Stromal cell of bone marrow (primary cell): ENCODE data around the gene CLASP1.
"Not testable (repeated sequence)": the region's sequence is repeated elsewhere in the genome, so short reads cannot be mapped to it uniquely, and the experiment has no call there.

Experiments
- DNase-seq: peaks from one replicate; pipeline ENCODE4 v3.0.0-alpha.2; 2012; ENCODE audit warnings: low read depth

CLASP1 gene

DNA sequence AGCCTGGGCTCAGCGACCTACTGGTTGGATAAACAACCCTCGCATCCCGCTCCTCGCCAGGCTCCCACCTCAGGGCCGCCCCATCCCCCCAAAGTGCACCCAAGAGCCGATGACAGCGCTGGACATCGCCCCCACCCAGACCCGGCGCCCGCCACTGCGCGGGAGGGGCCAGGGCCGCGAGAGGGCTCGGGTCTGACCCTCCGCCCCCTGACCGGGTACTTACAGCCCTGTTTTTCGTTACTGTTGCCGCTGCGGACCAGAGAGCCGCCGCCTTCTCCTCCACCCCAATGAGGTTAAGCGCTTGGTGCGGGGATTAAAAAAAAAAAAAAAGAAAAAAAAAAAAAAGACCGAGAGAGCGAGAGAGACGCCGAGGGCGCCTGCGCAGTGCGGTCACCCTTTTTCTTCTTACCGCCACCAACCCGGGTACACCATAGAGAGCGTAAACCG lies at the start of gene CLASP1:
CLASP1 (minus strand) TSS at position 314 of the 447 bp plus-strand sequence. CDS start 43,567 bp downstream, outside the sequence.
- DNase-seq = no peak

- no peak for DNase-seq
Observed at GRCh38 chr2:121698318-121698930, 49.2 kb upstream of the CLASP1 start.

GRCh38 chr2:121697108-121697631 lies 47.9 kb upstream of the CLASP1 start:
- no peak for DNase-seq

DNA sequence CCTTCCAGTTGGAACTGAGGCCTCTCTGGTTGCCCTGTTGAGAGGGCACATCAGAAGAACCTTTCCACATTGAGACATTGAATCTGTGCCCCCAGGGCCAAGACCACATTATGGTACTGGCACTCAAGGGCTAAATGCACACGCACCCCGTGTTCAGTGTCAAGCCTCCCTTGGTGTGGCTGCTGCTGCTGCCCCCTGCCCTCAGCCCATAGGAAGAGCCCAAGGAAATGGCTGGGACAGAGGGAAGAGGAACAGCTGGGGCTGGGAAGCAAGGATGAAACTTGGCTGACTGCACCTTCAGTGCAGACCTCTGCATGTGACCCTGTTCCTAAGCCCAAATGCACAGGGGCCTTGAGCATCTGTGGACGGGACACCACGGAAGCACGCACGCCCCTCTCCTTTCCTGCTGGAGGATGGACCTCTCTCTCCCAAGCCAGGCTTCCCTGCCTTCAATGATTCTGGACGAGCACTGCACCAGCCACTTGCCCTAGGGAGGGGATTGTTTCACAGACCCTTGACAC lies 47.2 kb upstream of the CLASP1 start:
- no peak for DNase-seq

- DNase-seq = no peak
Observed at GRCh38 chr2:121695171-121695451, 45.8 kb upstream of the CLASP1 start.

DNA sequence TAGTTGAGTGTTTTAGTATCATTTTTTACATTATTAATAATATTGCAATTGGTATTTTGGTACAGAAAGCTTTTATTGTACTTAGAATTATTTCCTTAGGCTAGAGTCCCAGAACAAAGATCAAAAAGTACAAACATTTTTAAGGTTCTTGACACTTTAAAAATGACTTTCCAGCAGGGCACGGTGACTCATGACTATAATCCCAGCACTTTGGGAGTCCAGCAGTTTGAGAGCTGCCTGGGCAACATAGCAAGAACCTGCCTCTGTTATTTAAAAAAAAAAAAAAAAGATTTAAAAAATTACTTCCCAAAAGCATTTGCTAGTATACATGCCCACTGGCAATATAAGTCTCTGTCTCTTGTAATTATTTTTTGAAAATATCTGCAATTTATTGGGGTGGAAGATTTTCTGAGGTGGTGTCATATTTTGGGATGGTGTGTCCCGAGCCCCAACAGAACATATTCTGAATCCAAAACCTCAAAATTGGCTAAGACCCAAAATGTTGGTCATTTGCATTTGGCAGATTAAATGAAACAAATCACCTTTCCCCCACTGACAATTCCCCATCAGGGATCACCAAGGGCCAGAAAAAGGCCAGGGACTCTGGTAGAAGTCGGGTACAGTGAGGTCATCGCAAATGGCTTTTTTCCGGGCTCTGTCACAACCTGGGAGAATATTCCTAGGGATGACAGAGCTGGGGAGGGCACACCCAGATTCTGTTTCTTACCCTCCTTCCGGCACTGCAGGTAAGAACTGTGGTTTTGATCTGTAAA lies 45.3 kb upstream of the CLASP1 start:
- peak; percentile 50 for DNase-seq

DNA sequence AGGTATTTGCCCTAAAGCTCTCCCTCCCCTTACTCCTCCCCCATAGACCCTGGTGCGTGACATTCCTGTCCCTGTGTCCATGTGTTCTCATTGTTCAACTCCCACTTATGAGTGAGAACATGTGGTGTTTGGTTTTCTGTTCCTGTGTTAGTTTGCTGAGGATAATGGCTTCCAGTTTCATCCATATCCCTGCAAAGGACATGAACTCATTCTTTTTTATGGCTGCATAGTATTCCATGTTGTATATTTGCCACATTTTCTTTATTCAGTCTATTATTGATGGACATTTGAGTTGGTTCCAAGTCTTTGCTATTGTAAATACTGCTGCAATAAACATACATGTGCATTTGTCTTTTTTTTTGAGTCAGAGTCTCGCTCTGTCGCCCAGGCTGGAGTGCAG lies 41.3 kb upstream of the CLASP1 start:
- not testable (repeated sequence) for DNase-seq

- no peak for DNase-seq
Observed at GRCh38 chr2:121690095-121690494, 40.8 kb upstream of the CLASP1 start.

DNA sequence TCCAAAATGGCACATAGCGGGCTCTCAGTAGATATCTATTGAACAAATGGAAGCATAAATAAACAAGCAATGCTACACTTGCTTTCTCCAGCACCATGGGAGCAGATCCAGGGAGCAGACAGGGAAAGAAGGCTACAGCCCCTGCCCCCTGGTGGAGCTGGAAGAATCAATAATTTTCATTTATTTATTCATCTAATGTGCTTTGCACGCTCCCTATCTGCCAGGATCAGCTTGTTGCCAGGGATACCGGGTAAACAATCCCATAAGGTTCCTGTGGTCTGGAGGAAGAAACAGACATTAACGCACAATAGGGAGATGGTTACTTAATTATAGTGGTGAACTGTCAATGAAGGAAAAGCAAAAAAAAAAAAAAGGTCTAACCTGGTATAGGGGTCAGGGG lies 40.1 kb upstream of the CLASP1 start:
- DNase-seq = no peak

- DNase-seq = no peak
Observed at GRCh38 chr2:121688820-121689219, 39.6 kb upstream of the CLASP1 start.

DNA sequence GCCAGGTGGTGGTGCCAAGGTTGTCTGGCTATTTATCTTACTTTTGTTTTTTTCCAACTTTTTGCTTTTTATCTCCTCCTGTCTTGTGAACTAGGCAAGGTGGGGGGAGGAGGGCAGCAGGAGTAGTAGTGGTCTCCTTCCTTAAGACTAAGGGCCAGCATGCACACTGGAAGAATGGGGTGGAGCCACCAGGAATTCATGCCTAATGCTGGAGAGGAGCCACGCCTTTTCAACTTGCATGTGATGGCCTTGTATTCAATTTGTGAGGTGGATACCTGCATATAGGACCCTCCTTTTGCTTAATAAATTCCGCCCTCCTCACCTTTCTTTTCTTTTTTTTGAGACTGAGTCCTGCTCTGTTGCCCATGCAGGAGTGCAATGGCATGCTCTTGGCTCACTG lies 37.6 kb upstream of the CLASP1 start:
- no peak for DNase-seq

- no peak for DNase-seq
Observed at GRCh38 chr2:121686218-121686617, 37.0 kb upstream of the CLASP1 start.

- DNase-seq = no peak
Observed at GRCh38 chr2:121682396-121683298, 33.4 kb upstream of the CLASP1 start.

DNA sequence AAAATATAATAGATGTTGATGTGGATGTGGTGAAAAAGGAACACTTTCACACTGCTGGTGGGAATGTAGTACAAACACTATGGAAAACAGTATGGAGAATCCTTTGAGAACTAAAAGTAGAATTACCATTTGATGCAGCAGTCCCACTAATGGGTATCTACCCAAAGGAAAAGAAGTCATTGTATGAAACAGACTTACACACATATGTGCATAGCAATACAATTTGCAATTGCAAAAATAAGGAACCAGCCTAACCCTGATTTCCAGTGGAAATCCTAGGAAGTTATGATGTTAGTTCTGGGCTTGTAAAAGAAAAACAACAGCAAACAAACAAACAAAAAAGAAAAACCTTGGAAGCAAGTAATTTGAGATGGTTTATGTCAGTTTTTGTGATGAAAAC lies 28.6 kb upstream of the CLASP1 start:
- no peak for DNase-seq

GRCh38 chr2:121671621-121672020 lies 22.4 kb upstream of the CLASP1 start:
- DNase-seq = not testable (repeated sequence)

- DNase-seq = no peak
Observed at GRCh38 chr2:121670181-121670580, 20.9 kb upstream of the CLASP1 start.

- DNase-seq = no peak
Observed at GRCh38 chr2:121667618-121668017, 18.4 kb upstream of the CLASP1 start.

DNA sequence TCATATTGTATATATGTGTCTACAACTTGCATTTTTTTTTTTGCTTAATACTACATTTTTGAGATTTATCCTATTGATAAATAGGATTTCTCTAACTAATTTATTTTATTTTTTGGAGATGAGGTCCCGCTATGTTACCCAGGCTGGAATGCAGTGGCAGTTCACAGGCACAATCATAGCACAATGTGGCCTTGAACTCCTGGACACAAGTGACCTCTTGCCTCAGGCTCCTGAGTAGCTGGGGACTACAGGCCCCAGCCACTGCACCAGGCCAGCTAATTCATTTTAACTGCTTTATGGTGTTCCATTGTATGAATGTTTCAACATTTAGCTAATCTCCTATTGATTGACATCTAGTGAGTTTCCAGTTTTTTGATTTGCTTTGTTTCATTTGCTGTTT lies 16.8 kb upstream of the CLASP1 start:
- DNase-seq = no peak

GRCh38 chr2:121665504-121665903 lies 16.2 kb upstream of the CLASP1 start:
- DNase-seq = no peak

DNA sequence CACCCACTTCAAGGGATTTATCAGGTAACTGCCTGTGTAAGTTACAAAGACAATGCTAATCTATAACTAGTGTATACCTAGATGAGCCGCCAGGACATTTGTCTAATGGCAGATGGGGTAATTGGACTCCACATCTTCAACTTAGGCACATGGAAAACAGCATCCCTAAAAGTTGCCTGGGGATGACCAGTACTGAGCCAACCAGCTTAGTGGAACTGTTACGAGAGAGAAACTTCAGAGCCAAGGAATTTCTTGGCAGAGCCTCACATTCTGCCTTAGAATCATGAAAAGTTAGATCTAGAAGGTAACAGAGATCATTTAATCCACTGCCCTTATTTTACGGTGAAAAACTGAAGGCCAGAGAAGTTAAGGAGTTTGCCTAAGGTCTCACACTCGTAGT lies 15.5 kb upstream of the CLASP1 start:
- no peak for DNase-seq

DNA sequence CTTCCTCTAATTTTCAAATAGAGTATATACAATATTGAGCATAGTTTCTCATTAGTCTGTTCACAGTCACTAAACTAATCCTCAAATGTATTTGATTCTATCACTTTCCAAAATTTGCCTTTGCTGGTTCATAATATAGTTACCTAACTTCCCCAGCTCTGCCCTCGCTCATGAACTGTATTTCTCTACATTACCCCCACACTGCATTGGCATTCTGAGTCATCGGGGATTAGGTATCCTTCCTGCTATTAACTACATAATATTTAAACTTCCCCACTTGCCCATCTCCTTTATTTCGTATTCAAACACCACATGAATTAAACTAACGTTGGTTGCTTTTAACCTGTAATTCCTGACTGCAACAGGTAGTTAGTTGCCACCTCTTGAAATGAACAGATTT lies 14.8 kb upstream of the CLASP1 start:
- no peak for DNase-seq

GRCh38 chr2:121663434-121663833 lies 14.2 kb upstream of the CLASP1 start:
- no peak for DNase-seq
